ENCODE data around the gene OARD1.
"Not testable (repeated sequence)": the region's sequence is repeated elsewhere in the genome, so short reads cannot be mapped to it uniquely, and the experiment has no call there.

The OARD1 gene

GRCh38 chr6:41025966-41026530 is 46.1 kb downstream of the OARD1 start:
- no peak for DNase-seq (ENCODE audit: low spot score)

GRCh38 chr6:41023114-41023513 is 49.0 kb downstream of the OARD1 start:
- DNase-seq (ENCODE audit: low spot score), result no peak

- DNase-seq (ENCODE audit: low spot score), result no peak
Measured at GRCh38 chr6:41022294-41022693, 49.9 kb downstream of the OARD1 start.

- DNase-seq (ENCODE audit: low spot score), result no peak
Measured at GRCh38 chr6:41021832-41022231, 50.3 kb downstream of the OARD1 start.

DNA sequence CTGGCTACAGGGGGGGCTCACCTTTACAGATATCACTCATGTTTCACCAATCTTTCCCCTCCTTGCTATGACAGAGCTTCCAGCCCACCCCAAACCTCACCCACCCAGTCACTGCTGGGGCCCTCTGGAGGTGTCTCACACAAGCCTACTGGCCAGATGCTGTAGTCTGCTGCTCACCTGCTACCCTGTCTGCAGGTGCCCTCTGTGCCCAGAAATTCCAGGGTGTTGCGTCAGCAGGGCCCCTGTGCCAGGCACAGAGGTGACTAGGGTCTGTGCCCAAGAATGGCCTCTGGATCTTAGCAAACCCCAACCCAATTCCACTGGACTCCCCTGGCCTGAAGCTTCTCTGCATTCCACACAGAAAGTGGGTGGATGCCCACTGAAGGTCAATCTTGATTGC is 54.5 kb downstream of the OARD1 start:
- DNase-seq (ENCODE audit: low spot score), result no peak

DNA sequence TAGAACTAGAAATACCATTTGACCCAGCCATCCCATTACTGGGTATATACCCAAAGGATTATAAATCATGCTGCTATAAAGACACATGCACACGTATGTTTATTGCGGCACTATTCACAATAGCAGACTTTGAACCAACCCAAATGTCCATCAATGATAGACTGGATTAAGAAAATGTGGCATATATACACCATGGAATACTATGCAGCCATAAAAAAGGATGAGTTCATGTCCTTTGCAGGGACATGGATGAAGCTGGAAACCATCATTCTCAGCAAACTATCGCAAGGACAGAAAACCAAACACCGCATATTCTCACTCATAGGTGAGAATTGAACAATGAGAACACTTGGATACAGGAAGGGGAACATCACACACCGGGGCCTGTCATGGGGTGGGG is 56.3 kb downstream of the OARD1 start:
- not testable (repeated sequence) for DNase-seq (ENCODE audit: low spot score)

DNA sequence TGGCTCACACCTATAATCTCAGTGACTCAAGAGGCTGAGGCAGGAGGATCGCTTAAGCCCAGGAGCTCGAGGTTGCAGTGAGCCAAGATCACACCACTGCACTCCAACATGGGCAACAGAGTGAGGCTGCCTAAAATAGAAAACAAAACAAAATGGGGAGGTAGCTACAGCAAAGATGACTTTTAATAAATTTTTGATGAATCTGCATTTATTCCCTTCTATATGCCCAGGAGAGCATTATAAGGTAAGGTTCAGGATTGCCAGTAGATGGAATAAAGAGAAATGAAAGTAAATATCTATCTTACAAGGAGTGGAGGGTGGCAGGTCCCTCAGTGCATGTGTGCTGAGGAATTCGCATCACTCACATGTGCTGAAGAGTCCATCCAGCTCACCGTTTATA is 57.4 kb downstream of the OARD1 start:
- DNase-seq (ENCODE audit: low spot score), result no peak

Measured in pons (tissue), 1 donor.